Pancreas (tissue), 10 donors: ENCODE data around the gene FIBCD1. TPM values are rescaled to one million over a fixed set of nuclear protein-coding genes. Genes with fewer than 3 reads are reported as not detected.

ENCODE experiments used
- ATAC-seq, 4 donors: fragments of 200-7000 bp; cut with Tn5 transposase; one replicate each; pipeline versions ENCODE4 v1.8.0 to v1.9.1; 2020; ENCODE audit warnings: mild to moderate bottlenecking in 4 of 4, moderate library complexity in 4 of 4
- DNase-seq, 6 donors: peaks; one replicate each; pipeline ENCODE4 v3.0.0-alpha.2; 2020
- FAIRE-seq: peaks from 2 replicates; lab custom pipeline; 2012; peaks lifted over from hg19 to GRCh38; lab: Jason Lieb, UNC
- H3K27ac ChIP-seq, 4 donors: fragments of 200-600 bp; sonication (generic); 1 replicate in 3 of 4; 2 replicates in 1 of 4; pipeline versions ENCODE4 v1.5.0 to v1.8.0; 2020
- H3K27me3 ChIP-seq, 4 donors: fragments of 200-600 bp; one replicate each; pipeline ENCODE4 v1.8.0; 2021
- H3K36me3 ChIP-seq, 3 donors: fragments of 200-600 bp; sonication (generic) in 1 of 3; one replicate each; pipeline versions ENCODE4 v1.5.0 to v1.8.0; 2020 to 2021
- H3K4me1 ChIP-seq, 3 donors: fragments of 200-600 bp; one replicate each; pipeline ENCODE4 v1.8.0; 2021
- H3K4me3 ChIP-seq, 4 donors: fragments of 200-600 bp; sonication (generic) in 2 of 4; one replicate each; pipeline versions ENCODE4 v1.5.0 to v1.8.0; 2020 to 2021
- H3K9me3 ChIP-seq, 4 donors: fragments of 200-600 bp; one replicate each; pipeline ENCODE4 v1.8.0; 2021
- CTCF ChIP-seq, 4 donors: fragments of 200-600 bp; sonication (generic) in 3 of 4; IDR thresholded peaks; one replicate each; pipeline versions ENCODE4 v1.5.0 to v1.8.0; 2021; ENCODE audit warnings: antibody characterized with exemption in 4 of 4
- WGBS, 2 donors: extraction: QIAGEN DNeasy Blood & Tissue Kit; methylation state at CpG; one replicate each; pipeline ENCODE4 v1.1.7; 2013; 5-methylcytosine and 5-hydroxymethylcytosine counted together
- intact Hi-C, 3 donors: fragments of 100-400 bp; cut with DNase I; formaldehyde crosslinking; loops; one replicate each; pipeline versions ENCODE4 v1.11.1 to v1.14.2; 2022
- polyA plus RNA-seq, 2 donors: library from polyadenylated mRNA; stranded (reverse); fragments of 200-250 nt; gene quantifications; one replicate each; pipeline ENCODE4 v1.2.3, GENCODE V29; 2013
- total RNA-seq, 6 donors: library from RNA; stranded (reverse); fragmentation: NEBNext Ultra II Directional in 4 of 6; extraction: Animal tissue kit (Norgen Biotek cat#: 25700) in 4 of 6; gene quantifications; one replicate each; pipeline versions ENCODE4 v1.2.1 to v1.2.4, GENCODE V29; 2021 to 2023
- donor health status: healthy with polysubstance abuse.
- donor health status: DM: no; HTN: no; CAD: no; lungs with moderate emphysema.
- donor health status: DM: no; HTN: no; CAD: no.
- donor health status: control.
- donor health status: control.
- donor health status: Bipolar disorder and iron deficiency.
- donor health status: DM: yes; HTN: yes; CAD: no.
- donor health status: DM: no; HTN: no; CAD: no.
- donor health status: DM: no; HTN: no; CAD: no.
- donor health status: DM: yes; HTN: yes; CAD: no.

The FIBCD1 gene
- total and polyA plus RNA-seq, 8 donors: 0.47 TPM; not detected in 7

GRCh38 chr9:130908878-130909355 is 30.1 kb downstream of the FIBCD1 start:
- FAIRE-seq (no peak), DNase-seq (no peak), ATAC-seq (no peak)
- Histone ChIP-seq H3K4me3 (no peak overlapping the region), H3K36me3 (no peaks in the 10 kb centered on the region), H3K9me3 (no peaks in the 10 kb centered on the region), H3K27ac (no peak overlapping the region), H3K4me1 (no peaks in the 10 kb centered on the region), H3K27me3 (no peaks in the 10 kb centered on the region)
- intact Hi-C loops: no loop called here
- TF ChIP-seq CTCF (IDR thresholded peaks at IDR 0.05): no peak
- WGBS, 2 donors: 68 to 73% methylated on average over 16 to 19 of the region's 19 CpGs

- Histone ChIP-seq H3K27ac (no peak overlapping the region), H3K36me3 (no peaks in the 10 kb centered on the region), H3K27me3 (no peaks in the 10 kb centered on the region), H3K4me3 (no peak overlapping the region), H3K9me3 (no peaks in the 10 kb centered on the region), H3K4me1 (no peaks in the 10 kb centered on the region)
- intact Hi-C loops: no loop called here
- no peak for TF ChIP-seq CTCF (IDR thresholded peaks at IDR 0.05)
- FAIRE-seq (no peak), DNase-seq (no peak), ATAC-seq (no peak)
- WGBS, 2 donors: 46 to 57% methylated on average over 22 of the region's 22 CpGs
Observed at GRCh38 chr9:130908146-130908877, 30.7 kb downstream of the FIBCD1 start.

- H3K36me3 ChIP-seq: no peaks in the 10 kb centered on the region
- no peak for TF ChIP-seq CTCF (IDR thresholded peaks at IDR 0.05)
- no peak overlapping the region for H3K27ac ChIP-seq
- intact Hi-C loops: no loop called here
- H3K9me3 ChIP-seq: no peaks in the 10 kb centered on the region
- no peaks in the 10 kb centered on the region for H3K4me1 ChIP-seq
- H3K27me3 ChIP-seq: peaks cover 0 to 3% (median 0%) of the 10 kb centered on the region in 4 donors
- 66 to 70% methylated on average over 21 of the region's 21 CpGs for WGBS, 2 donors
- FAIRE-seq: no peak
- DNase-seq: no peak
- no peak for ATAC-seq
- H3K4me3 ChIP-seq: no peak overlapping the region
Observed at GRCh38 chr9:130906735-130907416, 32.2 kb downstream of the FIBCD1 start.

- WGBS, 2 donors: 61 to 67% methylated on average over 24 of the region's 24 CpGs
- intact Hi-C loops: no loop called here
- FAIRE-seq: no peak
- Histone ChIP-seq H3K27me3 (peaks cover 0 to 3% (median 0%) of the 10 kb centered on the region in 4 donors), H3K4me1 (no peaks in the 10 kb centered on the region), H3K27ac (no peak overlapping the region), H3K4me3 (no peak overlapping the region), H3K36me3 (no peaks in the 10 kb centered on the region), H3K9me3 (no peaks in the 10 kb centered on the region)
- no peak for ATAC-seq
- no peak for TF ChIP-seq CTCF (IDR thresholded peaks at IDR 0.05)
- DNase-seq: no peak
Observed at GRCh38 chr9:130905902-130906734, 32.9 kb downstream of the FIBCD1 start.
